Glutamatergic neuron (in vitro differentiated cells): ENCODE data around the gene SOX2. TPM values are rescaled to one million over a fixed set of nuclear protein-coding genes. Genes with fewer than 3 reads are reported as not detected.

Experiments
- DNase-seq: peaks from one replicate; pipeline ENCODE4 v3.0.0; 2022
- H3K27ac Mint-ChIP-seq: one replicate; pipeline ENCODE4 v1.8.0; 2020; ENCODE audit warnings: mild to moderate bottlenecking, mixed read lengths, inconsistent platforms; ENCODE audit not compliant: unreplicated experiment
- H3K27me3 Mint-ChIP-seq: one replicate; pipeline ENCODE4 v1.8.0; 2020; ENCODE audit warnings: mild to moderate bottlenecking, moderate library complexity, mixed read lengths, inconsistent platforms; ENCODE audit not compliant: unreplicated experiment
- H3K36me3 Mint-ChIP-seq: one replicate; pipeline ENCODE4 v1.8.0; 2020; ENCODE audit warnings: mild to moderate bottlenecking, mixed read lengths, inconsistent platforms; ENCODE audit not compliant: unreplicated experiment
- H3K4me1 Mint-ChIP-seq: one replicate; pipeline ENCODE4 v1.8.0; 2020; ENCODE audit warnings: mild to moderate bottlenecking, low read depth, mixed read lengths, inconsistent platforms; ENCODE audit not compliant: unreplicated experiment
- H3K4me3 Mint-ChIP-seq: one replicate; pipeline ENCODE4 v1.8.0; 2020; ENCODE audit warnings: mild to moderate bottlenecking, mixed read lengths, inconsistent platforms; ENCODE audit not compliant: unreplicated experiment
- H3K9me3 Mint-ChIP-seq: one replicate; pipeline ENCODE4 v1.8.0; 2020; ENCODE audit warnings: mild to moderate bottlenecking, moderate library complexity, mixed read lengths, inconsistent platforms; ENCODE audit not compliant: unreplicated experiment
- CTCF ChIP-seq: fragments of 200-600 bp; sonication (generic); IDR thresholded peaks from one replicate; pipeline ENCODE4 v1.5.0; 2021; ENCODE audit not compliant: partially characterized antibody, unreplicated experiment
- long read RNA-seq: library from polyadenylated mRNA; unstranded; transcript quantifications from one replicate; pipeline ENCODE4 v2.0.0, GENCODE V29; 2020; ENCODE audit not compliant: unreplicated experiment
- total RNA-seq: library from RNA; stranded (reverse); fragmentation: NEBNext Ultra II Directional; extraction: Animal tissue kit (Norgen Biotek cat#: 25700); gene quantifications from one replicate; pipeline ENCODE4 v1.2.1, GENCODE V29; 2021; ENCODE audit not compliant: unreplicated experiment

Gene SOX2
- 23.5 TPM for total RNA-seq
- long read RNA-seq, partial matches to known transcripts, result 0 of 2 reads
- long read RNA-seq, other reads (novel, unspliced or antisense), result 0 of 2 reads

DNA sequence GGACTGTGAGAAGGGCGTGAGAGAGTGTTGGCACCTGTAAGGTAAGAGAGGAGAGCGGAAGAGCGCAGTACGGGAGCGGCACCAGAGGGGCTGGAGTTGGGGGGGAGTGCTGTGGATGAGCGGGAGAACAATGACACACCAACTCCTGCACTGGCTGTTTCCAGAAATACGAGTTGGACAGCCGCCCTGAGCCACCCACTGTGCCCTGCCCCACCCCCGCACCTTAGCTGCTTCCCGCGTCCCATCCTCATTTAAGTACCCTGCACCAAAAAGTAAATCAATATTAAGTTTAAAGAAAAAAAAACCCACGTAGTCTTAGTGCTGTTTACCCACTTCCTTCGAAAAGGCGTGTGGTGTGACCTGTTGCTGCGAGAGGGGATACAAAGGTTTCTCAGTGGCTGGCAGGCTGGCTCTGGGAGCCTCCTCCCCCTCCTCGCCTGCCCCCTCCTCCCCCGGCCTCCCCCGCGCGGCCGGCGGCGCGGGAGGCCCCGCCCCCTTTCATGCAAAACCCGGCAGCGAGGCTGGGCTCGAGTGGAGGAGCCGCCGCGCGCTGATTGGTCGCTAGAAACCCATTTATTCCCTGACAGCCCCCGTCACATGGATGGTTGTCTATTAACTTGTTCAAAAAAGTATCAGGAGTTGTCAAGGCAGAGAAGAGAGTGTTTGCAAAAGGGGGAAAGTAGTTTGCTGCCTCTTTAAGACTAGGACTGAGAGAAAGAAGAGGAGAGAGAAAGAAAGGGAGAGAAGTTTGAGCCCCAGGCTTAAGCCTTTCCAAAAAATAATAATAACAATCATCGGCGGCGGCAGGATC, at the start of gene SOX2:
TSS of gene SOX2 (plus strand) at position 601 of the 811 bp plus-strand sequence. CDS start 436 bp downstream, outside the sequence.
- Mint-ChIP-seq H3K27me3 (peaks cover 5% of the 10 kb centered on the region), H3K36me3 (no peaks in the 10 kb centered on the region), H3K27ac (peak within 1 kb of the TSS; percentile 45), H3K4me1 (peaks cover 14% of the 10 kb centered on the region), H3K9me3 (peaks cover 7% of the 10 kb centered on the region), H3K4me3 (peak within 1 kb of the TSS; percentile 83)
- peak; percentile 81 for DNase-seq
- TF ChIP-seq CTCF, result no peak

- Mint-ChIP-seq H3K27ac (peak overlapping the region; percentile 30), H3K9me3 (peaks cover 2% of the 10 kb centered on the region), H3K4me1 (peaks cover 27% of the 10 kb centered on the region), H3K27me3 (peaks cover under 1% of the 10 kb centered on the region), H3K4me3 (no peak overlapping the region), H3K36me3 (no peaks in the 10 kb centered on the region)
- no peak for DNase-seq
- TF ChIP-seq CTCF, result no peak
Measured at GRCh38 chr3:181683563-181683962, 28.2 kb upstream of the SOX2 start.

GRCh38 chr3:181687190-181687589, 24.5 kb upstream of the SOX2 start:
- peaks cover 49% of the 10 kb centered on the region for H3K4me1 Mint-ChIP-seq
- no peak for TF ChIP-seq CTCF
- H3K4me3 Mint-ChIP-seq, result no peak overlapping the region
- no peak for DNase-seq
- no peak overlapping the region for H3K27ac Mint-ChIP-seq
- no peaks in the 10 kb centered on the region for H3K36me3 Mint-ChIP-seq
- no peaks in the 10 kb centered on the region for H3K27me3 Mint-ChIP-seq
- peaks cover 4% of the 10 kb centered on the region for H3K9me3 Mint-ChIP-seq

DNA sequence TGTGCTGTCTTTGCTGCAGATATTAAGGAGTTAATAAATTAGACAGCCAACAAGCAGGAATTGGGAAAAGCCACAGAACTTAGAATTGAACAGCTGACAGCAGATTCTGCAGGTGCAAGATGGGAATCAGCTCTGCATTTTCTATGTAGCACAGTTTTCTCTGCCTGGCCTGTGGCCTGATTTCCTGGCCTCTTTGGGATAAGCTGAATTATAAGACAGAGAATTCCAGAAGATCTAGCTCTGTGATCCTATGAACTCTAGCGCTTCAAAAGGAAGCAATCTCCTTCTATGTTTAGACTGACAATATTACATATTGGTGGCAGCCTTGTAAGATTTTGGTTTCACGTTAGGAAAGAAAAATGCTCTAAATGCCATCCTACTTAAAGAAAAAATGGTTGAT, 24.0 kb upstream of the SOX2 start:
- H3K27me3 Mint-ChIP-seq, result no peaks in the 10 kb centered on the region
- H3K27ac Mint-ChIP-seq, result no peak overlapping the region
- TF ChIP-seq CTCF, result no peak
- H3K4me1 Mint-ChIP-seq, result peaks cover 53% of the 10 kb centered on the region
- H3K4me3 Mint-ChIP-seq, result no peak overlapping the region
- peaks cover 4% of the 10 kb centered on the region for H3K9me3 Mint-ChIP-seq
- no peak for DNase-seq
- no peaks in the 10 kb centered on the region for H3K36me3 Mint-ChIP-seq

DNA sequence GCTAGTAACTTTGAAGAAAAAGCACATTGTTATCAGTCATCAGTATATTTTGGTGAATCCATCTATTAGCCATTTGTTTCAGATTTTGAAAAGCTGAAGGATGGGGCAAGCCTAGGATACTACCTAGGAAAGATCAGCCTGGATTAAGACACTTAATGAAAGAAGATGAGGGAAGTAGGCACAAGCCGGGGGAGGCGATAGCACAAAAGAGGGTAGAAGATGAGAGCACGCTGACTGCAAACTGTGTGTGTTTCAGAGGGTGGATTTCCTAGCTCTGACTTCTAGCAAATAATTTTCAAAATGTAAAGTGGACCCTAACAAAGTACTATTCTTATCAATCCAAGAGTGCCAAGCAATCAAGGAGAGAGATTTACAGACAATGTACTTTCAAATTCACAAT, 22.2 kb upstream of the SOX2 start:
- Mint-ChIP-seq H3K9me3 (peaks cover 4% of the 10 kb centered on the region), H3K4me3 (no peak overlapping the region), H3K4me1 (peaks cover 38% of the 10 kb centered on the region), H3K36me3 (no peaks in the 10 kb centered on the region), H3K27me3 (no peaks in the 10 kb centered on the region), H3K27ac (peak overlapping the region; percentile 14)
- no peak for TF ChIP-seq CTCF
- no peak for DNase-seq
